ENCODE measurements around the gene HDDC2. TPM values are rescaled to one million over a fixed set of nuclear protein-coding genes. Genes with fewer than 3 reads are reported as not detected.

Gene HDDC2
- total and polyA plus RNA-seq, 5 donors from 2014 or later: 28.9 to 92.6 (median 87.5) TPM

GRCh38 chr6:125303512-125303854 lies 1.7 kb upstream of the HDDC2 start:
- H3K4me3 ChIP-seq (ENCODE audit: low read depth, low read length): no peak overlapping the region
- peaks cover 35% of the 10 kb centered on the region for H3K4me1 ChIP-seq (ENCODE audit: control insufficient read depth, insufficient read depth, low read length, poor library complexity, severe bottlenecking)
- DNase-seq (no peak), ATAC-seq (ENCODE audit: low read depth in 2 of 2) (no peak)
- H3K27ac ChIP-seq (ENCODE audit: insufficient read depth, low read length, poor library complexity, severe bottlenecking): no peak overlapping the region
- H3K27me3 Mint-ChIP-seq: peaks cover 15% of the 10 kb centered on the region
- H3K9me3 Mint-ChIP-seq: peaks cover 0 to 1% (median 0%) of the 10 kb centered on the region in 7 donors
- H3K4me1 Mint-ChIP-seq: peaks cover 32 to 41% (median 33%) of the 10 kb centered on the region in 4 donors
- peaks cover 6% of the 10 kb centered on the region for H3K27me3 ChIP-seq (ENCODE audit: control insufficient read depth, insufficient read depth, low read length)
- no peaks in the 10 kb centered on the region for H3K9me3 ChIP-seq (ENCODE audit: control insufficient read depth in 2 of 2, low read length in 2 of 2)
- peak overlapping the region; percentile 87 to 94 (median 90) for H3K4me3 Mint-ChIP-seq
- peaks cover 11% of the 10 kb centered on the region for H3K36me3 Mint-ChIP-seq
- H3K36me3 ChIP-seq (ENCODE audit: control insufficient read depth, insufficient read depth, low read length): no peaks in the 10 kb centered on the region
- peak overlapping the region in 2 of 3 donors; percentile 81 to 96 for H3K27ac Mint-ChIP-seq

DNA sequence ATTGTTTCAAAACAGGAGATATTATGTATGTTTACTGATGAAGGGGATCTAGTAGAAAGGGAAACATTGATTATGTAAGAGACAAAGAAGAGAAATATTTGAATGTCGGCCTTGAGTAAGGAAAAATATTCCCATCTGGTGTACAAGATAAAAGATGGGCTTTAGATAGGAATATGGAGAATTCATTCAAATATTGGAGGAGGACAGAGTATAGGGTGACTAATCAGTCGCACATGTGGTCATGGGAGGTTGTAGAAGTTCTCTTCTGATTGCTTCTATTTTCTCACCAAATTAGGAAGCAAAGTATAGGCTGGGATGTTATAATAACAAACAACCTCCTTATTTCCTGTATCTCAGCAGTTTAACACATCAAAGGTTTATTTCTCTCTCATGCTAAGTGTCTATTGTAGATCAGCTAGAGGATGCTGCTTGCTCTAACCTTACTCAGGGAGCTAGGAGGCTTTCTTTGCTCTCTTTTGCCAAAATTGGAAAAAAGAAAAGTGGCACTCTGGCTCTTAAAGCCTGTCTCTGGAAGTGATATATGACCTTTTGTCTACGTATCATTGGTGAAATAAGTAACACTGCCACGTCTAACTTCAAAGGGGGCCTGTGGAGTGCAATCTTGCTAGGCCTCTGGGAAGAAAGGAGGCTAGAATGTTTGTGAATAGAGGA lies 1.2 kb upstream of the HDDC2 start:
- Mint-ChIP-seq H3K4me3 (peak overlapping the region; percentile 87 to 94 (median 90)), H3K4me1 (peaks cover 32 to 45% (median 35%) of the 10 kb centered on the region in 4 donors), H3K9me3 (peaks cover 0 to 1% (median 0%) of the 10 kb centered on the region in 7 donors), H3K27me3 (peaks cover 15% of the 10 kb centered on the region), H3K36me3 (peaks cover 15% of the 10 kb centered on the region), H3K27ac (peak overlapping the region; percentile 81 to 96 (median 90))
- Histone ChIP-seq H3K27me3 (ENCODE audit: control insufficient read depth, insufficient read depth, low read length) (peaks cover 2% of the 10 kb centered on the region), H3K27ac (ENCODE audit: insufficient read depth, low read length, poor library complexity, severe bottlenecking) (peak overlapping the region; percentile 43), H3K36me3 (ENCODE audit: control insufficient read depth, insufficient read depth, low read length) (peaks cover 3% of the 10 kb centered on the region), H3K4me1 (ENCODE audit: control insufficient read depth, insufficient read depth, low read length, poor library complexity, severe bottlenecking) (peaks cover 35% of the 10 kb centered on the region), H3K9me3 (ENCODE audit: control insufficient read depth in 2 of 2, low read length in 2 of 2) (no peaks in the 10 kb centered on the region), H3K4me3 (ENCODE audit: low read depth, low read length) (peak overlapping the region; percentile 74)
- peak in 2 of 3 donors; percentile 41 for DNase-seq
- ATAC-seq (ENCODE audit: low read depth in 2 of 2): peak; percentile 57 to 69

DNA sequence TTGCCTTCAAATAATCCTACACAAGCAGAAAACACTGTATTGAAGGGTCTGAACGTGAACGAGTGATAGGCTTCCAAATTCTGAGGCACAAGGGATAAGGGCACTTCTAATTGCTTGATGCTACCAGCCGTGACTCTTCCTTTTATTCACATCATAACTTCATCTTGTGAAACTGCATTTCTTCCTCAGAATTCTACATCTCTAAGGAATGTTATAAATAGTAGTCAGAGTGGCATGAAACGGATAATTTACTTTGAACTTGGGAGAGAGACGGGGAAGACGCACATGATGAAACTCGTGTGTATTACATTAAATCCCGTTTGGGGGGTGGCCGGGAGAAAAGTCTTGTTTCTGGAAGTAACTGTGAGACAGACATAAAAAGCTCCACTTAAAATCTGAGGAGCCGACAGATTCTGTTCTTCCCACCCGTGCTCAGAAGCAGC lies 754 bp downstream of the HDDC2 start:
- peak overlapping the region; percentile 88 to 96 (median 94) for H3K27ac Mint-ChIP-seq
- no peaks in the 10 kb centered on the region for H3K27me3 ChIP-seq (ENCODE audit: control insufficient read depth, insufficient read depth, low read length)
- H3K36me3 Mint-ChIP-seq: peaks cover 26% of the 10 kb centered on the region
- ATAC-seq (ENCODE audit: low read depth in 2 of 2) (no peak), DNase-seq (no peak)
- H3K27ac ChIP-seq (ENCODE audit: insufficient read depth, low read length, poor library complexity, severe bottlenecking): peak overlapping the region; percentile 75
- H3K9me3 ChIP-seq (ENCODE audit: control insufficient read depth in 2 of 2, low read length in 2 of 2): no peaks in the 10 kb centered on the region
- peaks cover 0 to 1% (median 0%) of the 10 kb centered on the region in 7 donors for H3K9me3 Mint-ChIP-seq
- peaks cover 7% of the 10 kb centered on the region for H3K27me3 Mint-ChIP-seq
- peak overlapping the region; percentile 85 for H3K4me3 ChIP-seq (ENCODE audit: low read depth, low read length)
- H3K36me3 ChIP-seq (ENCODE audit: control insufficient read depth, insufficient read depth, low read length): peaks cover 20% of the 10 kb centered on the region
- H3K4me1 Mint-ChIP-seq: peaks cover 40 to 60% (median 43%) of the 10 kb centered on the region in 4 donors
- H3K4me3 Mint-ChIP-seq: peak overlapping the region; percentile 87 to 95 (median 90)
- H3K4me1 ChIP-seq (ENCODE audit: control insufficient read depth, insufficient read depth, low read length, poor library complexity, severe bottlenecking): peaks cover 35% of the 10 kb centered on the region

DNA sequence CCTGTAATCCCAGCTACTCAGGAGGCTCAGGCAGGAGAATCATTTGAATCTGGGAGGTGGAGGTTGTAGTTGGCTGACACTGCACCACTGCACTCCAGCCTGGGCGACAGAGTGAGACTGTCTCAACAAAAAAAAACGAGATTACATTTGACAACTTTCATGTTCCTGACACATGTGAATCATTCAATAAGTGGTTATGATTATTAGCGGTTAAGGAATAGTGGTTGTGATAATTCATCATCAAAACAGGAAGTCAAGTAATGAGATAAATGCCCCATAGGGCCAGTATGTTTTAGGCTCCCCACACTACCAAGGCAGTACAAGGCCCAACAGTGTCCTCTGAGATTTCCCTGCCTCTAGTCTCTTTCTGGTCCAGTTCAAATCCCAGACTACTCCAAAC lies 2.5 kb downstream of the HDDC2 start:
- Mint-ChIP-seq H3K36me3 (peaks cover 39% of the 10 kb centered on the region), H3K9me3 (no peaks in the 10 kb centered on the region), H3K4me1 (peaks cover 50 to 74% (median 56%) of the 10 kb centered on the region in 4 donors), H3K4me3 (peak overlapping the region; percentile 2 to 87 (median 60)), H3K27me3 (peaks cover under 1% of the 10 kb centered on the region), H3K27ac (peak overlapping the region; percentile 17 to 94 (median 92))
- Histone ChIP-seq H3K9me3 (ENCODE audit: control insufficient read depth in 2 of 2, low read length in 2 of 2) (no peaks in the 10 kb centered on the region), H3K4me1 (ENCODE audit: control insufficient read depth, insufficient read depth, low read length, poor library complexity, severe bottlenecking) (peaks cover 35% of the 10 kb centered on the region), H3K4me3 (ENCODE audit: low read depth, low read length) (peak overlapping the region; percentile 85), H3K36me3 (ENCODE audit: control insufficient read depth, insufficient read depth, low read length) (peaks cover 27% of the 10 kb centered on the region), H3K27ac (ENCODE audit: insufficient read depth, low read length, poor library complexity, severe bottlenecking) (peak overlapping the region; percentile 26), H3K27me3 (ENCODE audit: control insufficient read depth, insufficient read depth, low read length) (no peaks in the 10 kb centered on the region)
- no peak for DNase-seq
- no peak for ATAC-seq (ENCODE audit: low read depth in 2 of 2)

GRCh38 chr6:125296471-125296870 lies 5.3 kb downstream of the HDDC2 start:
- Mint-ChIP-seq H3K27me3 (no peaks in the 10 kb centered on the region), H3K27ac (peak overlapping the region in 1 of 3 donors; percentile 11), H3K4me3 (no peak overlapping the region), H3K36me3 (peaks cover 59% of the 10 kb centered on the region), H3K9me3 (peaks cover 0 to 1% (median 0%) of the 10 kb centered on the region in 7 donors), H3K4me1 (peaks cover 34 to 64% (median 46%) of the 10 kb centered on the region in 4 donors)
- Histone ChIP-seq H3K27me3 (ENCODE audit: control insufficient read depth, insufficient read depth, low read length) (no peaks in the 10 kb centered on the region), H3K27ac (ENCODE audit: insufficient read depth, low read length, poor library complexity, severe bottlenecking) (no peak overlapping the region), H3K9me3 (ENCODE audit: control insufficient read depth in 2 of 2, low read length in 2 of 2) (no peaks in the 10 kb centered on the region), H3K4me3 (ENCODE audit: low read depth, low read length) (no peak overlapping the region), H3K36me3 (ENCODE audit: control insufficient read depth, insufficient read depth, low read length) (peaks cover 50% of the 10 kb centered on the region), H3K4me1 (ENCODE audit: control insufficient read depth, insufficient read depth, low read length, poor library complexity, severe bottlenecking) (peaks cover 17% of the 10 kb centered on the region)
- ATAC-seq (ENCODE audit: low read depth in 2 of 2) (no peak), DNase-seq (no peak)

GRCh38 chr6:125294925-125295324 lies 6.8 kb downstream of the HDDC2 start:
- H3K36me3 ChIP-seq (ENCODE audit: control insufficient read depth, insufficient read depth, low read length): peaks cover 57% of the 10 kb centered on the region
- Mint-ChIP-seq H3K4me1 (peaks cover 23 to 50% (median 34%) of the 10 kb centered on the region in 4 donors), H3K27ac (peak overlapping the region in 2 of 3 donors; percentile 15 to 32), H3K27me3 (no peaks in the 10 kb centered on the region), H3K4me3 (no peak overlapping the region), H3K36me3 (peaks cover 69% of the 10 kb centered on the region), H3K9me3 (peaks cover 0 to 2% (median 0%) of the 10 kb centered on the region in 7 donors)
- H3K4me1 ChIP-seq (ENCODE audit: control insufficient read depth, insufficient read depth, low read length, poor library complexity, severe bottlenecking): peaks cover 6% of the 10 kb centered on the region
- H3K4me3 ChIP-seq (ENCODE audit: low read depth, low read length): no peak overlapping the region
- ATAC-seq (ENCODE audit: low read depth in 2 of 2): no peak
- H3K27ac ChIP-seq (ENCODE audit: insufficient read depth, low read length, poor library complexity, severe bottlenecking): no peak overlapping the region
- H3K9me3 ChIP-seq (ENCODE audit: control insufficient read depth in 2 of 2, low read length in 2 of 2): no peaks in the 10 kb centered on the region
- no peaks in the 10 kb centered on the region for H3K27me3 ChIP-seq (ENCODE audit: control insufficient read depth, insufficient read depth, low read length)
- DNase-seq: no peak

GRCh38 chr6:125294036-125294435 lies 7.7 kb downstream of the HDDC2 start:
- H3K36me3 ChIP-seq (ENCODE audit: control insufficient read depth, insufficient read depth, low read length): peaks cover 61% of the 10 kb centered on the region
- H3K27ac Mint-ChIP-seq: no peak overlapping the region
- H3K27ac ChIP-seq (ENCODE audit: insufficient read depth, low read length, poor library complexity, severe bottlenecking): no peak overlapping the region
- no peaks in the 10 kb centered on the region for H3K27me3 Mint-ChIP-seq
- H3K9me3 Mint-ChIP-seq: peaks cover 0 to 5% (median 0%) of the 10 kb centered on the region in 7 donors
- peaks cover 18 to 42% (median 28%) of the 10 kb centered on the region in 4 donors for H3K4me1 Mint-ChIP-seq
- H3K4me1 ChIP-seq (ENCODE audit: control insufficient read depth, insufficient read depth, low read length, poor library complexity, severe bottlenecking): no peaks in the 10 kb centered on the region
- H3K4me3 Mint-ChIP-seq: no peak overlapping the region
- H3K9me3 ChIP-seq (ENCODE audit: control insufficient read depth in 2 of 2, low read length in 2 of 2): no peaks in the 10 kb centered on the region
- no peak for ATAC-seq (ENCODE audit: low read depth in 2 of 2)
- no peak overlapping the region for H3K4me3 ChIP-seq (ENCODE audit: low read depth, low read length)
- DNase-seq: no peak
- peaks cover 68% of the 10 kb centered on the region for H3K36me3 Mint-ChIP-seq
- no peaks in the 10 kb centered on the region for H3K27me3 ChIP-seq (ENCODE audit: control insufficient read depth, insufficient read depth, low read length)
